GM18870 (cell line): ENCODE measurements around the gene LMNTD2.

Experiments
- ATAC-seq: cut with Tn5 transposase; IDR thresholded peaks from one replicate; pipeline ENCODE4 v1.9.1; 2021; ENCODE audit warnings: moderate library complexity; ENCODE audit not compliant: unreplicated experiment

The LMNTD2 gene, protein sequence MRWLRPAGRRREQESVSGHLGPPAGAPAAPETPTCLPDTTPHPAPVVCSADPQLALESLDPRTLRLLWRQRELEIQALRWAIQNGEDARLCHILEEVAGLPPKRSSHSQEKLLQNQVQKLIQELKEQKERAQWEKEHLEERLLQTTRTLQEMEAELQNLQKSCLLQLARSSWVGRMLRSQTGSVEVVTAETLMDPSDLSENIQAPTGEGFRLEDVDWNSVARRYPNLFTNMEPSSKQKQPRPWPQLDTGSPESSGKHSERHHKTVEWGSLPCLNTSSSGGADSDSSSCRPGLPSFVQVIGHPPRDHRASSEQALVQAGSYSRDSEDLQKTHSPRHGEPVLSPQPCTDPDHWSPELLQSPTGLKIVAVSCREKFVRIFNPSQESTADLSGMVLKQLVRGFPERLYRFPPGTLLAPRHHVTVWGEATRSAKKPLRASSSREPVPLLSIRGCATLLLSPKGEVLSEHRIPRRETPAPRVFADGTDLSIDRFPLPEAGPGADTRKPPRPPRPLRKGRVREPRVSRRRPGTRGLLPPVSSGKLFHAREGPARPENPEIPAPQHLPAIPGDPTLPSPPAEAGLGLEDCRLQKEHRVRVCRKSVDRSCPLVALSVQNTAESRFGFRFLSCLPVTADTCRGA

DNA sequence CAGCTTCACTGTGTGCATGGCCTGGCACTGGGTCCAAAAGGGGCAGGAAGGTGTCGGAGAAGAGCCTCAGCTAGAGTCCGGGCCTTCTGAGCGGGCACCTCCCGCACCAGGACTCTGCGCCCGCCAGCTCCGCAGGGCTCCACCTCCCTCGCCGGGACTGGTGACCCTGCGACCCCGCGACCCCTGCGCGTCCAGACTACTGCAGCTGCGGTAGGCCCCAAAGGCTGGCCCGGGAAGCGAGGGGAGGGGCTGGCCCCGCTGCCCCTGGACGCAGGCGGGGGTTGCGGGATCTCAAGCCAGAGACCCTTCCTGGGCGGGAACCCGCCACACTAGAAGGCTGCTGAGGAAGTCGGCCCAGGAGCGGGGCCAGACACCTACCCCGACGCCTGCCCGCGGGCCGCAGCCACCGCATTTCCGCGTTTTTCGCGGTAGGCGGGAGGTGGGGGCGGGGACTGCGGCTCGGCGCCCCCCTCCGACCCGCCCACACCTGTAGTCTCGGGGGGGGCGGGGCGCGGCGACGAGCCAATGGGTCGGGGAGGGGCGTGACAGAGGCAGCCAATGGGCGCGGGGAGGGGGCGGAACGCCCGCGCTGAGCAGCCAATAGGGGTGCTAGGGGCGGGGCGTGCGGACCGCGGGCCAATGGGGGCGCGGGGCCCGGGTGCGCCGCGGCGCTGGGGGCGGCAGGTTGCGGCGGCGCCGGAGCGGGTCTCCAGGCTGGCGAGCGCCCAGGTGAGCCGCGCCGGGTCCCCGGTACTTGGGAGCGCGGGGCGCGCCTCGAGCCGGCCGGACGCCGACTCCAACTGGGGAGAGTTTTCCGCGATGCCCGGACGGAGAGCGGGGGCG lies at the start of gene LMNTD2, which contains the start of gene RASSF7:
TSS of gene LMNTD2 (minus strand) at position 434 of the 843 bp plus-strand sequence. CDS start at position 412, 22 bp downstream.
TSS of gene RASSF7 (plus strand) at position 666 of the 843 bp plus-strand sequence. CDS start 799 bp downstream, outside the sequence.
- no peak for ATAC-seq

DNA sequence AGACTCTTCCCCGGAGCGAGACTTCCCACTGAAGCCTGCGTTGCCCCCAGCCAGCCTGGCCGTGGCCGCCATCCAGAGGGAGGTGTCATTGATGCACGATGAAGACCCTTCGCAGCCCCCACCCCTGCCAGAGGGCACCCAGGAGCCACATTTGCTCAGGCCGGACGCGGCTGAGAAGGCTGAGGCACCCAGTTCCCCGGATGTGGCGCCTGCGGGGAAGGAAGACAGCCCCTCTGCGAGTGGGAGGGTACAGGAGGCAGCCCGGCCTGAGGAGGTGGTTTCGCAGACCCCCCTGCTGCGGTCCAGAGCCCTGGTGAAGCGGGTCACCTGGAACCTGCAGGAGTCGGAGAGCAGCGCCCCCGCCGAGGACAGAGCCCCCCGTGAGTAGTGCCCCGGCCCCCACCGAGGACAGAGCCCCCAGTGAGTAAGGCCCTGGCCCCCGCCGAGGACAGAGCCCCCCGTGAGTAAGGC lies 48.8 kb upstream of the LMNTD2 start:
- ATAC-seq, result no peak

DNA sequence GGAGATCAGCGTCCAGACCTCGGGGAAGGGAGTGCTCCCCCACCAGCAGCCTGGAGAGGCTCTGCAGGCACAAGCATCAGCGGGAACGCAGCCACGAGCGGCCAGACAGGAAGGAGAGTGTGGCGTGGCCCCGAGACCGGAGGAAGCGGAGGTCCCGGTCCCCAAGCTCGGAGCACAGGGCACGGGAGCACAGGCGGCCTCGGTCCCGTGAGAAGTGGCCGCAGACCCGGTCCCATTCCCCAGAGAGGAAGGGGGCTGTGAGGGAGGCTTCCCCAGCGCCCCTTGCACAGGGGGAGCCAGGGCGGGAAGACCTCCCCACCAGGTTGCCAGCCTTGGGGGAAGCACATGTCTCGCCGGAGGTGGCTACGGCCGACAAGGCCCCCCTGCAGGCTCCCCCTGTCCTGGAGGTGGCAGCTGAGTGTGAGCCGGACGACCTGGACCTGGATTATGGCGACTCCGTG lies 48.3 kb upstream of the LMNTD2 start:
- ATAC-seq, result no peak

DNA sequence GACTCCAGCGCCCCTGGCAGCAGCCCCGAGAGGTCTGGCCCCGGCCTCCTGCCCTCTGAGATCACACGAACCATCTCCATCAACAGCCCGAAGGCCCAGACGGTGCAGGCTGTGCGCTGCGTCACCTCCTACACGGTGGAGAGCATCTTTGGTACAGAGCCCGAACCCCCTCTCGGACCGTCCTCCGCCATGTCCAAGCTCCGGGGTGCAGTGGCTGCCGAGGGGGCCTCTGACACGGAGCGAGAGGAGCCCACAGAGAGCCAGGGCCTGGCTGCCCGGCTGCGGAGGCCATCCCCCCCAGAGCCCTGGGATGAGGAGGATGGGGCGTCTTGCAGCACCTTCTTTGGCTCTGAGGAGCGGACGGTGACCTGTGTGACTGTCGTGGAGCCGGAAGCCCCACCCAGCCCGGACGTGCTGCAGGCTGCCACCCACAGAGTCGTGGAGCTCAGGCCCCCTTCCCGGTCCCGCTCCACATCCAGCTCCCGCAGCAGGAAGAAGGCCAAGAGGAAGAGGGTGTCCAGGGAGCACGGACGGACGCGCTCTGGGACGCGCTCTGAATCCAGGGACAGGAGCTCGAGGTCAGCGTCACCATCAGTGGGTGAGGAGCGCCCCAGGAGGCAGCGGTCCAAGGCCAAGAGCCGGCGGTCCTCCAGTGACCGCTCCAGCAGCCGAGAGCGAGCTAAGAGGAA lies 47.6 kb upstream of the LMNTD2 start:
- no peak for ATAC-seq

DNA sequence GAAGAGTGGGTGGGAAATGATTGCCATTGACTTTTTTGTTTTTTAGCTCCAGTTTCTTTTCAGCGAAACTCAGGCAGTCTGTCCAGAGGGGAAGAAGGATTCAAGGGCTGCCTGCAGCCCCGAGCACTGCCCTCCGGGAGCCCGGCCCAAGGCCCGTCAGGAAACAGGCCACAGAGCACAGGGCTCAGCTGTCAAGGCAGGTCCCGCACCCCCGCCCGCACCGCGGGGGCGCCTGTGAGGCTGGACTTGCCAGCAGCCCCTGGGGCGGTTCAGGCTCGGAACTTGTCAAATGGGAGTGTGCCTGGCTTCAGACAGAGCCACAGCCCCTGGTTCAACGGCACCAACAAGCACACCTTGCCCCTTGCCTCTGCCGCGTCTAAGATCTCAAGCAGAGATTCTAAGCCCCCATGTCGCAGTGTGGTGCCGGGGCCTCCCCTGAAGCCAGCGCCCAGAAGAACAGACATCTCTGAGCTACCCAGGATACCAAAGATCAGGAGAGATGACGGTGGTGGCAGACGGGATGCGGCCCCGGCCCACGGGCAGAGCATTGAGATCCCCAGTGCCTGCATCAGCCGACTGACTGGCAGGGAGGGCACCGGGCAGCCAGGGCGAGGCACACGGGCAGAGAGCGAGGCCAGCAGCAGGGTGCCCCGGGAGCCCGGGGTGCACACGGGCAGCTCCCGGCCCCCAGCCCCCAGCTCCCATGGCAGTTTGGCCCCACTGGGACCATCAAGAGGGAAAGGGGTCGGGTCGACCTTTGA lies 46.7 kb upstream of the LMNTD2 start:
- no peak for ATAC-seq

DNA sequence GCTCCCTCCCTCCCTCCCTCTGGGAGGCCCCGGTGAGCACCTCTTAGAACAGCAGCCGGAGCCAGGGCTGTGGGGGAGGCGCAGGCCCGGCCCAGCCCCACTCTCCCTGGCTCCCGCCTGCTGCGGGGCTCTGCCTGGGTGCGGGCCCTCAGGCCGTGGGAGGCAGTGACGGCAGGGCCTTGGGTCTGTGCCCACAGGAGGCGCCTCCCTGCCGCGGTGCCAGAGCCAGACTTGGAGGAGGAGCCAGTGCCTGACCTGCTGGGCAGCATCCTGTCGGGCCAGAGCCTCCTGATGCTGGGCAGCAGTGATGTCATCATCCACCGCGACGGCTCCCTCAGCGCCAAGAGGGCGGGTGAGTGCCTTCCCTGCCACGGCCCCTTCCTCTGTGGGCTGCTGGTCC lies 45.7 kb upstream of the LMNTD2 start:
- no peak for ATAC-seq

DNA sequence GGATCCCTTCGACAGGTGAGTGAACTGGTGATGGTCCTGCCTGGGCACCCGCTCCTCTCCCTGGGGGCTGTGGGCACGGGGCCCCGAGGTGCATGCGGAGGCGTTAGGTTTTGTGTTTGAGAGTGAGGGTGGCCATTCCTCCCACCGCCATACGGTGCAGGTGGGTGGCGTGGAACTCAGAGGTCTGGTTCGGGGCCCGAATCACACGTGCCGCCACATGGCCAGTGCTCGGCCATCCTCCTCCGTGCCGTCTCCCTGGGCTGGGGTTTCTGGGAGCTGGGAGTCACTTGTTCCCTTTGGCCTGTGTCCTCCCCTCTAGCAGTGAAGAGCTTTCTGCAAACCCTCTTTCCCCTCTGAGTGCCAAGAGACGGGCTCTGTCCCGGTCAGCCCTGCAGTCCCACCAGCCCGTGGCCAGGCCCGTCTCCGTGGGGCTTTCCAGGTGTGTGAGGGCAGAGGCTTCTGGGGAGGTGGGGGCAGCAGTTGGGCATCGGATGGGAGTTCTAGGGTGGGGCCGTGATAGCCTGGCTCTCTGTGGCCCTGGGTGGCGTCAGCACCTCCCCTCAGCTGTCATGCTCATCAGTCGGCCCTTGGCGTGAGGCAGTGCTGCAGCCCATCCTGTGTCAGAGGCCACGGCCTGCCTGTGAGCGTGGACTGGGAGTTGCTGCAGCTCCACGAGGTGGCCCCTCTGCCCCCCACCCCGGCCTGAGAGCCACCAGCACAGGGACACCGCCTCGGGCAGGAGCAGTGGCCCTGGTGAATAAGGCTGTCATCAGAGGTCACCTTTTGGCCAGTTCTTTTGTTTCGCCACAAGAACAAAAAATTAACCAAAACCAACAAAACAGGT lies 45.0 kb upstream of the LMNTD2 start:
- ATAC-seq, result no peak

DNA sequence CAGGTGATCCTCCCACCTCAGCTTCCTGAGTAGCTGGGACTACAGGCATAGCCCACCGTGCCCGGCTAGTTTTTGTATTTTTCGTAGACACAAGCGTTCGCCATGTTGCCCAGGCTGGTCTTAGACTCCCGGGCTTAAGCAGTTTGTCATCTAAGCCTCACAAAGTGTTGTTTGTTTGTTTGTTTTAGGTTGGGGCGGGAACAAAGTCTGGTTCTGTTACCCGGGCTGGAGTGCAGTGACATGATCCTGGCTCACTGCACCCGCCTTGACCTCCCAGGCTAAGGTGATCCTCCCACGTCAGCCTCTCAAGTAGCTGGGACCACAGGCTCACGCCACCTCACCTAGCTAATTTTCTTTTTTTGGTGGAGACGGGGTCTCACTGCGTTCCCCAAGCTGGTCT lies 42.6 kb upstream of the LMNTD2 start:
- ATAC-seq, result no peak

DNA sequence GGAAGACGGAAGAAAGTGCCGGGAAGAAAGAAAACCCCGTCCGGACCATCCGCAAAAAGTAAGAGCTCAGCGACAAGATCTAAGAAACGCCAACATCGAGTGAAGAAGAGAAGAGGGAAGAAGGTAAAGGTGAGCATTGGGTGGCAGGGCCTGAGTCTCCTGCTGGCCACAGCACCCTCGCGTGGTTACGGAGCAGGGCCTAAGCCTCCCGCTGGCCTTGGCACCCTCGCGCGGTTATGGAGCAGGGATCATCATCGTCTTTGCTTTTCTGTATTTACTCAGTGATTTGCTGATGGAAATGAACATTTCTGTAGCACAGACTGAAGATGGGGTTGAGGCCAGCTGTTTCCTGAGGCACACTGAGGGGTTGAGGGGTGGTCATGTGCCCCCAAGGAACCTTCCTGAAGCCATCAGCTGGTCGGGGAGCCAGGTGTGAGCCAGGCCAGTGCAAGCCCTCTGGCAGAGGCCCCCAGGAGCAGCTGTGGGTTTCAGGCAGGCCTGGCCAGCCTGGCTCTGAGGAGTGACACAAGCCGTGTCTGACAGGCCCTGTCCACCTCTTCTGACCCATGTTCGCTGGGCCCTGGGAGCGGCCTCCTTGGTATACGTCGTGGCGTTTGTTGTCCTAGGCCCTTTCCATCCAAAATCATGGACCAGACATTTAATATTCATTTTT lies 41.2 kb upstream of the LMNTD2 start:
- no peak for ATAC-seq

DNA sequence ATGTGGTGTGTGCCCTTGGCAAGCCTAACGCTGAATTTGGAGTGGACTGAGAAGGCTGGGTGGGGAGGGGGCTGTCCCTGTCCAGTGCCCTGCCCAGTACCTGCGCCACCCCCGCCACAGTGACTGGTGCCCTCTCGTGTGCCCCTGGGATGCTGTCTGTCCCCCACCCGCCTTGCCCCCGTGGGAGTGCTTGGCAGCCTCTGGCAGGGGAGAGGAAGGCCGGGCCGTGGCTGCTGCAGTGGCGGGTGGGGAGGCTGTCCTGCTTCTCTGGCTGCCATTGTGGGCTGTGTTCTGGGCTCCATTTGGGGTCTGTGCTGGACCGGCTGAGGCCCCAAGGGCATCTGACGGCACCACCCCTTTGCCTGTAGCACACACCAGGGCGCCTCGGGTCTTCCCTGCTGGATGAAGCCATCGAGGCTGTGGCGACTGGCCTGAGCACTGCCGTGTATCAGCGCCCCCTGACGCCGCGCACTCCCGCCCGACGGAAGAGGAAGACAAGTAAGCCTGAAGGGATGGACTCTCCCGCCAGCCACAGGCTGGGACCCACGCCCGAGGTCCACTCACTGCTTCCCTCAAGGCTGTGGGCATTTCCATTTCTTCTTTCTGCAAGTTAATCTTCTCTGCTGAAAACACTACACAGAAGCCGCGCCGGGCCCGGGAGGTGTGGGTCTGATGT lies 37.6 kb upstream of the LMNTD2 start:
- no peak for ATAC-seq

DNA sequence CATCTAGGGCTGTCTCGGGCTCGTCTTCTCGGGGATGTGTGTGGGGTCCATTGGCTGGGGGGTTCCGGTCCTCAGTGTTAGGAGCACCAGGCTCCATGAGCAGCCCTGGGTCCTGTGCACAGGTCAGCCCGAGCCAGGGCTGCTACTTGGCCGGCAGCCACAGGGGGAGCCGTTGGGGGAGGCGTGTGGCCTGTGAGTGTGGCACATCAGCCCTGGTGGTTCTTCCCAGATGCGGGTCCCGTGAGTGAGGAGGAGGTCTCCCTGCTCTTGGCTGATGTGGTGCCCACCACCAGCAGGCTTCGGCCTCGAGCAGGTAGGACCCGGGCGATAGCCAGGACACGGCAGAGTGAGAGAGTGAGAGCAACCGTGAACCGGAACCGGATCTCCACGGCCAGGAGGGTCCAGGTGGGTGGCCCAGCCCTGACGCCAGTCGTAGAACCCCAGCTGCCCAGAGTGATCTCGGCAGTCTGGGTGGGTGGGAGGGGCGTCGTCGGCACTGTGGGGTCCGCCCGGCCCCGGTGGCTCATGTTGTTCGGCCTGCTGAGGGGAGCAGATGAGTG lies 36.7 kb upstream of the LMNTD2 start:
- no peak for ATAC-seq

DNA sequence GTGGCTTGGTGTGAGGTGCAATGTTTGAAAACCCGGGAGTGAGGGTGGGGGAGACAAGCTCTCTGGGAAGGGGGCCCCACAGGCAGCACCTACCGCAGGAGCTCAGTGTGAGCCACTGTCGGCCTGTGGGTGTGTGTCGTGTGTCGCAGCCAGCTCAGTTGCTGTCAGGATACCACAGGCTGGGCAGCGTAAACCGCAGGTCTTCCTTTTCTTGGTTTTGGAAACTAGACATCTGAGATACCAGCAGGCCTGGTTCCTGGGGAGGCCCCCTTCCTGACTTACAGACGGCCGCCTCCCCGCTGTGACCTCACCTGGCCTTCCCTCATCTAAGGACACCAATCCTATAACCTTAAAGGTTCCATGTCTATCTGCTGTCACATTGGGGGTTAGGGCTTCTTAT lies 35.8 kb upstream of the LMNTD2 start:
- no peak for ATAC-seq

DNA sequence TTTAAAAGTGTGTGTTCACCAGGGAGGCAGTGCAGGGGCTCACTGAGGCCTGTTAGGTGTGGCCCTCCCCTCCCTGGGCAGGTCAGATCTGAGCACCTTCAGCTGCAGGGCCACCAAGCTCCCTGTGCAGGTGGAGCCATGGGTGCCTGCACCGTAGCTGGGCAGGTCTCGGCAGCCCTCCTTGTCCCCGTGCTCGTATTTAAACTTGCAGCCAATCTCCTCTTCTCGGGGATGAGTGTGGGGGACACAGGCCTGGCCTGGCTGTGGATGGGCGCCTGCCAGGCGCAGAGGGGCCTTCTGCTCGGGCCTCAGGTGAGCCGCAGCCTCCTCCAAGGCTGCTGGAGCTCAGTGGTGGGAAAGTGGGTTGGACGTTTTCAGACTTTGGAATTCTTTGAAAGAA lies 34.9 kb upstream of the LMNTD2 start:
- ATAC-seq, result no peak

DNA sequence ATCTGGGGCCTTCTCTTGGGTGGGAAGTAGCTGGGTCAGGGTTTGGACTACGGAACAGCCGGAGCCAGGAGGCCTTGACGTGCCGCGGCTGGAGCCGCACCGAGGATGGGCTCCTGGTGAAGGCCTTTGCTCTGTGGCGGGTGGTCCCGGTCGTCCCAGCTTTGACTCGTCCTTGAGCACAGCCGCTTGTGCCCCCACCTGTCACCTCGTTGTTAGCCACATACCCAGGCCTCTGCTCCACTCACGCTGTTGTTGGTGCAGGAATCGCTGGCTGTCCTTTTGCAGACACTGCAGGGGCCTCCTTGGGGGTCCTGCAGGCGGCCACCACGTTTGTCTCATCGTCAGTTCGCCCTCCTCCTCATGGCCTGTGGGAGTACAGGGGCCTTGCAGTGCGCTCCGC lies 32.8 kb upstream of the LMNTD2 start:
- no peak for ATAC-seq

DNA sequence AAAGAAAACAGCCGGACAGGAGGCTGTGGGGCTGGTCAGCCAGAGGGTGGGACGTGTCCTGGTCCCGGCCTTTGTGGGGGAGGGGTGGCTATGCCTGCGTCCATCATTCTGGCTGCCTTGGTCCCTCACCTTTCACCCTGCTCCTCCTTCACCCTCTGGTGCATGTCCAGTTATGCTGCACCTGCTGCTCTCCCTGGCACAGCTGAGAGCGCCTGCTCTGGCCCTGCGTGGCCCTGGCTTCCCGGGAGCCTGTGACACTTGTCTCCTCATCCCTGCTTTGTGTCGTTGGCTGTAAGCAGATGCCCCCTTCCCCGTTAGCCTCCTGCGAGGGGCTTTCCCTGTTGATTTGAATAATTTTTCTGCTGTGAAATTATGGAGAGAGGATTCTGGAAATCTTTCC lies 32.4 kb upstream of the LMNTD2 start:
- ATAC-seq, result no peak

DNA sequence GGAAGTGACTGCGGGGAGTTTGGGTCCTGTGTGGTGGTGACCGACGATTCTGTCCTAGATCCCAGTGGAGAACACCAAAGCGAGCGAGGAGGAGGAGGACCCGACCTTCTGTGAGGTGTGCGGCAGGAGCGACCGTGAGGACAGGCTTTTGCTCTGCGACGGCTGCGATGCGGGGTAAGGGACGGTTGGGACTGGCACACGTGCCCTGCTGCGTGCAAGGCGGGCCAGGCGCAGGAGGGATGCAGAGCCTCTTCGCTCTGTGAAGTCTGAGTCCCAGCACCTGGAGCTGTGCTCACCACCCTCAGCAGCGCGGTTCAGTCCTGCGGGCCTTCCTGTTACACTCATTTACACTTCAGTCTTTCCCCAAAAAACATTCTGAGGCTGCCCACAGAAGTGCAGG lies 32.0 kb upstream of the LMNTD2 start:
- ATAC-seq, result no peak

DNA sequence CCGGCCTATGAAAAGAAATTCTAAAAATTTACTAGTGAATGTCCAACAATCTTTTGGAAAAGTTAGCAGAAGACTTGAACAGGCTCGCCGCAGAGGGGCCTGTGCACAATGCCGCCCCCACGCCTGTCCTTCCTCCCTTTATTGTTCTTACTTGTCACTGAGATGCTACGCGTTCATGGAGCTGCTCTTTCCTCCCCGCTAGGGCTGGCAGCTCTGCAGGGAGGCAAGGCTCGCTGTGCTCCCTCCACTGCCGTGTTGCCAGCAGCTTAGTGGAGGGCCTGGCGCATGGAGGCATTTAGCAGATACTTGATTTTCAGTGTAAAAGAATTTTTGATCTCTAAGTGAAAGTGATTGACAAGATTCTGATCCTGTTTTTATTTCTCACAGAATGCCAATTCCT lies 30.5 kb upstream of the LMNTD2 start:
- no peak for ATAC-seq

DNA sequence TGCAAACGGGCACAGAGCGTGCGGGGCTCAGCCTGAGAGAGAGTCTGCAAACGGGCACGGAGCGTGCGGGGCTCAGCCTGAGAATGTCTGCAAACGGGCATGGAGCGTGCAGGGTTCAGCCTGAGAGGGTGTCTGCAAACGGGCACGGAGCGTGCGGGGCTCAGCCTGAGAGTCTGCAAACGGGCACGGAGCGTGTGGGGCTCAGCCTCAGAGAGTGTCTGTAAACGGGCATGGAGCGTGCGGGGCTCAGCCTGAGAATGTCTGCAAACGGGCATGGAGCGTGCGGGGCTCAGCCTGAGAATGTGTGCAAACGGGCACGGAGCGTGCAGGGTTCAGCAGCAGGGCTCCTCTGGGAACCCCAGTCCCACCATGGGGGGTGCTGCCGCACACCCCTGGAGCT lies 29.3 kb upstream of the LMNTD2 start:
- no peak for ATAC-seq
